MM.1S (cell line): ENCODE results near the gene MCOLN2.

ENCODE experiments used
- DNase-seq: peaks from one replicate; pipeline ENCODE4 v3.0.0-alpha.2; 2015
- H2AFZ ChIP-seq: fragments of 300-600 bp; sonication (generic); 2 replicates; pipeline ENCODE4 v1.6.0; 2016; ENCODE audit warnings: antibody characterized with exemption, low read length
- H3F3A ChIP-seq: fragments of 300-600 bp; sonication (generic); 2 replicates; pipeline ENCODE4 v1.6.1; 2016; ENCODE audit warnings: mild to moderate bottlenecking, antibody characterized with exemption, low read length, moderate library complexity, mixed read lengths; ENCODE audit not compliant: insufficient read depth
- H3K27ac ChIP-seq: fragments of 300-600 bp; sonication (generic); 2 replicates; pipeline ENCODE4 v1.5.1; 2016; ENCODE audit warnings: mild to moderate bottlenecking, low read length
- H3K27me3 ChIP-seq: fragments of 300-600 bp; sonication (generic); replicated peaks from 2 replicates; pipeline ENCODE4 v1.6.0; 2016; ENCODE audit warnings: low read length; ENCODE audit not compliant: insufficient read depth
- H3K36me3 ChIP-seq: fragments of 300-600 bp; sonication (generic); replicated peaks from 2 replicates; pipeline ENCODE4 v1.6.1; 2016; ENCODE audit warnings: mild to moderate bottlenecking, low read length, mixed read lengths; ENCODE audit not compliant: insufficient read depth
- H3K4me1 ChIP-seq: fragments of 300-600 bp; sonication (generic); 2 replicates; pipeline ENCODE4 v1.6.1; 2016; ENCODE audit warnings: low read length, mixed read lengths
- H3K4me2 ChIP-seq: fragments of 300-600 bp; sonication (generic); 2 replicates; pipeline ENCODE4 v1.6.0; 2016; ENCODE audit warnings: low read depth, low read length
- H3K4me3 ChIP-seq: fragments of 300-600 bp; sonication (generic); 2 replicates; pipeline ENCODE4 v1.5.1; 2016; ENCODE audit warnings: low read length, mixed read lengths
- H3K79me2 ChIP-seq: fragments of 300-600 bp; sonication (generic); 2 replicates; pipeline ENCODE4 v1.6.1; 2016; ENCODE audit warnings: mixed run types, low read length, mixed read lengths
- H3K9ac ChIP-seq: fragments of 300-600 bp; sonication (generic); 2 replicates; pipeline ENCODE4 v1.6.1; 2016; ENCODE audit warnings: low read length, mixed read lengths
- H3K9me2 ChIP-seq: fragments of 300-600 bp; sonication (generic); replicated peaks from 2 replicates; pipeline ENCODE4 v1.6.1; 2016; ENCODE audit warnings: mild to moderate bottlenecking, low read length, mixed read lengths; ENCODE audit not compliant: insufficient read depth
- H3K9me3 ChIP-seq: fragments of 300-600 bp; sonication (generic); replicated peaks from 2 replicates; pipeline ENCODE4 v1.6.1; 2016; ENCODE audit warnings: mild to moderate bottlenecking, low read length, mixed read lengths; ENCODE audit not compliant: insufficient read depth
- H4K20me1 ChIP-seq: fragments of 300-600 bp; sonication (generic); 2 replicates; pipeline ENCODE4 v1.6.1; 2016; ENCODE audit warnings: mild to moderate bottlenecking, low read length, moderate library complexity, mixed read lengths; ENCODE audit not compliant: insufficient read depth
- CTCF ChIP-seq: fragments of 300-600 bp; sonication (generic); IDR thresholded peaks from 2 replicates; pipeline ENCODE4 v1.5.1; 2016; ENCODE audit warnings: antibody characterized with exemption, low read length, mixed read lengths
- EZH2 ChIP-seq: fragments of 300-600 bp; sonication (generic); optimal IDR thresholded peaks from 2 replicates; pipeline ENCODE3; 2017; ENCODE audit warnings: low read depth, mild to moderate bottlenecking, antibody characterized with exemption, low read length, mixed read lengths
- EZH2phosphoT487 ChIP-seq: fragments of 300-600 bp; sonication (generic); IDR thresholded peaks from 2 replicates; pipeline ENCODE4 v1.6.1; 2018; ENCODE audit warnings: antibody characterized with exemption, low read length

MCOLN2 gene

GRCh38 chr1:84939761-84940160 lies 57.2 kb downstream of the MCOLN2 start:
- Histone ChIP-seq H3K36me3 (no peaks in the 10 kb centered on the region), H3K4me2 (no peak overlapping the region), H3K27ac (no peak overlapping the region), H3K9me2 (no peaks in the 10 kb centered on the region), H3K9ac (no peak overlapping the region), H3K27me3 (peaks cover 21% of the 10 kb centered on the region), H2AFZ (no peak overlapping the region), H3K79me2 (no peaks in the 10 kb centered on the region), H3K4me1 (no peaks in the 10 kb centered on the region), H3K9me3 (no peaks in the 10 kb centered on the region), H3K4me3 (no peak overlapping the region), H4K20me1 (no peaks in the 10 kb centered on the region), H3F3A (no peaks in the 10 kb centered on the region)
- DNase-seq = no peak
- TF ChIP-seq EZH2 = no peak
- TF ChIP-seq EZH2phosphoT487 = no peak
- no peak for TF ChIP-seq CTCF

- Histone ChIP-seq H3K4me2 (no peak overlapping the region), H3K27me3 (peaks cover 21% of the 10 kb centered on the region), H3K4me1 (no peaks in the 10 kb centered on the region), H3K79me2 (no peaks in the 10 kb centered on the region), H2AFZ (no peak overlapping the region), H3K9ac (no peak overlapping the region), H3K27ac (no peak overlapping the region), H3K9me3 (no peaks in the 10 kb centered on the region), H4K20me1 (no peaks in the 10 kb centered on the region), H3K4me3 (no peak overlapping the region), H3K36me3 (no peaks in the 10 kb centered on the region), H3F3A (no peaks in the 10 kb centered on the region), H3K9me2 (no peaks in the 10 kb centered on the region)
- no peak for TF ChIP-seq EZH2phosphoT487
- no peak for TF ChIP-seq EZH2
- TF ChIP-seq CTCF = no peak
- DNase-seq = no peak
Observed at GRCh38 chr1:84939151-84939550, 57.8 kb downstream of the MCOLN2 start.

GRCh38 chr1:84936116-84936810 lies 60.6 kb downstream of the MCOLN2 start:
- Histone ChIP-seq H3K4me2 (no peak overlapping the region), H3K4me3 (no peak overlapping the region), H3K4me1 (no peaks in the 10 kb centered on the region), H3K79me2 (no peaks in the 10 kb centered on the region), H3K9ac (no peak overlapping the region), H3K27ac (no peak overlapping the region), H3K36me3 (no peaks in the 10 kb centered on the region), H3K9me3 (no peaks in the 10 kb centered on the region), H3F3A (no peaks in the 10 kb centered on the region), H3K9me2 (no peaks in the 10 kb centered on the region), H3K27me3 (peaks cover 6% of the 10 kb centered on the region; the same call in 1 of the 2 replicates), H4K20me1 (no peaks in the 10 kb centered on the region), H2AFZ (no peak overlapping the region)
- peak; percentile 69 for TF ChIP-seq CTCF
- no peak for TF ChIP-seq EZH2phosphoT487
- no peak for TF ChIP-seq EZH2
- DNase-seq = peak; percentile 33
